CD14-positive monocyte (primary cell): Measurements from ENCODE around the gene PSMD11. TPM values are rescaled to one million over a fixed set of nuclear protein-coding genes. Genes with fewer than 3 reads are reported as not detected.

Source experiments
- DNase-seq, 3 donors: peaks; one replicate each; pipeline ENCODE4 v3.0.0-alpha.2; 2011 to 2022
- H2AFZ ChIP-seq: 2 replicates; pipeline ENCODE4 v1.6.0; 2012; ENCODE audit warnings: mild to moderate bottlenecking, low read depth, low read length, inconsistent platforms; ENCODE audit not compliant: insufficient read depth, poor library complexity, severe bottlenecking
- H3K27ac ChIP-seq, 2 donors: 1 replicate in 1 of 2; 2 replicates in 1 of 2; pipeline ENCODE4 v1.5.1; 2012 to 2013; ENCODE audit warnings: low read length in 2 of 2, control low read depth in 1 of 2, inconsistent platforms in 1 of 2, low read depth in 1 of 2, mild to moderate bottlenecking in 1 of 2
- H3K27me3 ChIP-seq, 2 donors: one replicate each; pipeline versions ENCODE4 v1.6.0 to v1.6.1; 2011 to 2013; ENCODE audit warnings: low read length in 2 of 2; ENCODE audit not compliant: control insufficient read depth in 2 of 2, insufficient read depth in 2 of 2
- H3K36me3 ChIP-seq, 2 donors: replicated peaks in 1 of 2; 1 replicate in 1 of 2; 2 replicates in 1 of 2; pipeline versions ENCODE4 v1.5.1 to v1.6.1; 2012 to 2013; ENCODE audit warnings: low read length in 2 of 2, control low read depth in 1 of 2, inconsistent platforms in 1 of 2, mild to moderate bottlenecking in 1 of 2; ENCODE audit not compliant: insufficient read depth in 2 of 2, control insufficient read depth in 1 of 2
- H3K4me1 ChIP-seq, 2 donors: 1 replicate in 1 of 2; 2 replicates in 1 of 2; pipeline versions ENCODE4 v1.5.1 to v1.6.1; 2012 to 2013; ENCODE audit warnings: low read length in 2 of 2, control low read depth in 1 of 2, inconsistent platforms in 1 of 2, mild to moderate bottlenecking in 1 of 2, moderate library complexity in 1 of 2; ENCODE audit not compliant: insufficient read depth in 2 of 2, control insufficient read depth in 1 of 2
- H3K4me2 ChIP-seq: replicated peaks from 2 replicates; pipeline ENCODE3; 2012; ENCODE audit warnings: low read length, moderate library complexity, mild to moderate bottlenecking; ENCODE audit not compliant: poor library complexity, severe bottlenecking; ENCODE audit errors: extremely low read depth
- H3K4me3 ChIP-seq, 3 experiments: fragments of 200-600 bp in 1 of 3; sonication (generic) in 1 of 3; replicated peaks in 1 of 3; 1 replicate in 2 of 3; 2 replicates in 1 of 3; pipeline ENCODE4 v1.5.1; 2011 to 2013; ENCODE audit warnings: low read length in 3 of 3, mild to moderate bottlenecking in 3 of 3, control low read depth in 2 of 3, low read depth in 2 of 3, inconsistent platforms in 1 of 3, moderate library complexity in 1 of 3
- H3K79me2 ChIP-seq: 2 replicates; pipeline ENCODE4 v1.6.0; 2012; ENCODE audit warnings: mild to moderate bottlenecking, control low read depth, inconsistent platforms, low read length, moderate library complexity; ENCODE audit not compliant: insufficient read depth
- H3K9ac ChIP-seq: 2 replicates; pipeline ENCODE4 v1.6.0; 2017; ENCODE audit warnings: low read length, mild to moderate bottlenecking; ENCODE audit not compliant: insufficient read depth, poor library complexity, severe bottlenecking
- H3K9me3 ChIP-seq, 2 donors: replicated peaks in 1 of 2; 1 replicate in 1 of 2; 2 replicates in 1 of 2; pipeline versions ENCODE4 v1.5.1 to v1.6.1; 2012 to 2013; ENCODE audit warnings: low read length in 2 of 2, control low read depth in 1 of 2; ENCODE audit not compliant: control insufficient read depth in 1 of 2, insufficient read depth in 1 of 2
- H4K20me1 ChIP-seq: 2 replicates; pipeline ENCODE4 v1.6.0; 2012; ENCODE audit warnings: mild to moderate bottlenecking, low read length, control low read depth, moderate library complexity; ENCODE audit not compliant: insufficient read depth
- H3K27ac Mint-ChIP-seq, 7 donors: one replicate each; pipeline ENCODE4 v1.8.0; 2020; ENCODE audit warnings: mild to moderate bottlenecking in 7 of 7, mixed read lengths in 7 of 7, moderate library complexity in 6 of 7, inconsistent platforms in 2 of 7
- H3K27me3 Mint-ChIP-seq, 3 donors: one replicate each; pipeline ENCODE4 v1.8.0; 2021 to 2022; ENCODE audit warnings: low read depth in 3 of 3, mild to moderate bottlenecking in 3 of 3, mixed read lengths in 3 of 3, moderate library complexity in 3 of 3, inconsistent platforms in 1 of 3
- H3K36me3 Mint-ChIP-seq, 2 donors: one replicate each; pipeline ENCODE4 v1.8.0; 2020; ENCODE audit warnings: mixed read lengths in 2 of 2, inconsistent platforms in 1 of 2, mild to moderate bottlenecking in 1 of 2
- H3K4me1 Mint-ChIP-seq: one replicate; pipeline ENCODE4 v1.8.0; 2020; ENCODE audit warnings: mild to moderate bottlenecking, mixed read lengths
- H3K4me3 Mint-ChIP-seq, 2 donors: one replicate each; pipeline ENCODE4 v1.8.0; 2020; ENCODE audit warnings: mild to moderate bottlenecking in 2 of 2, mixed read lengths in 2 of 2, moderate library complexity in 1 of 2
- H3K9me3 Mint-ChIP-seq, 7 donors: one replicate each; pipeline ENCODE4 v1.8.0; 2020 to 2022; ENCODE audit warnings: mixed read lengths in 7 of 7, mild to moderate bottlenecking in 6 of 7, moderate library complexity in 6 of 7, inconsistent platforms in 2 of 7
- CTCF ChIP-seq: fragments of 200-600 bp; IDR thresholded peaks from one replicate; pipeline ENCODE4 v1.8.0; 2022; ENCODE audit warnings: antibody characterized with exemption, mild to moderate bottlenecking
- WGBS: methylation state at CpG from one replicate; pipeline ENCODE4 v1.1.5; 2013; ENCODE audit warnings: missing lambda C conversion rate; ENCODE audit not compliant: insufficient coverage; 5-methylcytosine and 5-hydroxymethylcytosine counted together
- intact Hi-C, 2 donors: fragments of 100-400 bp; cut with micrococcal nuclease; formaldehyde crosslinking; loops; one replicate each; pipeline versions ENCODE4 v1.15.0 to v1.15.1; 2023
- polyA plus RNA-seq, 3 donors: library from polyadenylated mRNA; depleted of rRNA in 1 of 3; unstranded in 2 of 3; stranded (reverse) in 1 of 3; fragments of 300-500 nt in 2 of 3; fragments of >200 nt in 1 of 3; fragmentation: Illumina TruSeq in 2 of 3; gene quantifications; 1 replicate in 2 of 3; 2 replicates in 1 of 3; pipeline ENCODE4 v1.2.3, GENCODE V29; 2012 to 2021

Gene PSMD11
- polyA plus RNA-seq, 3 donors, result 29.9 to 112 (median 91.8) TPM

GRCh38 chr17:32489320-32490100 lies 45.2 kb downstream of the PSMD11 start:
- H3K9ac ChIP-seq, result no peak overlapping the region

GRCh38 chr17:32490101-32490482 lies 45.8 kb downstream of the PSMD11 start:
- H3K79me2 ChIP-seq, result peaks cover 26% of the 10 kb centered on the region
- 98% methylated on average over 8 of the region's 16 CpGs for WGBS
- Mint-ChIP-seq H3K27me3 (peaks cover 0 to 9% (median 6%) of the 10 kb centered on the region in 3 donors), H3K9me3 (peaks cover 0 to 4% (median 0%) of the 10 kb centered on the region in 7 donors), H3K4me1 (peaks cover 78% of the 10 kb centered on the region), H3K27ac (no peak overlapping the region), H3K4me3 (no peak overlapping the region), H3K36me3 (peaks cover 30 to 36% of the 10 kb centered on the region in 2 donors)
- peaks cover 75 to 81% of the 10 kb centered on the region in 2 donors for H3K4me1 ChIP-seq
- intact Hi-C loops, result no loop called here
- H3K36me3 ChIP-seq, result peaks cover 5 to 16% of the 10 kb centered on the region in 2 donors
- no peaks in the 10 kb centered on the region for H3K9me3 ChIP-seq
- H3K27ac ChIP-seq, result no peak overlapping the region
- H3K9ac ChIP-seq, result no peak overlapping the region
- DNase-seq, result no peak
- H3K4me3 ChIP-seq, result peak overlapping the region in 1 of 3 experiments; percentile 78
- peaks cover 0 to 3% of the 10 kb centered on the region in 2 donors for H3K27me3 ChIP-seq
- TF ChIP-seq CTCF, result no peak
- H4K20me1 ChIP-seq, result peaks cover 22% of the 10 kb centered on the region
- peak overlapping the region; percentile 82 for H3K4me2 ChIP-seq
- no peak overlapping the region for H2AFZ ChIP-seq

More at GRCh38 chr17:32489320-32490100, 45.2 kb downstream of the PSMD11 start:
- no peaks in the 10 kb centered on the region for H3K9me3 ChIP-seq
- H3K27ac Mint-ChIP-seq, result peak overlapping the region in 2 of 7 donors; percentile 18 to 30
- peak overlapping the region; percentile 82 for H3K4me2 ChIP-seq
- H3K4me3 ChIP-seq, result peak overlapping the region in 1 of 3 experiments; percentile 78
- H3K79me2 ChIP-seq, result peaks cover 26% of the 10 kb centered on the region
- peaks cover 0 to 4% (median 0%) of the 10 kb centered on the region in 7 donors for H3K9me3 Mint-ChIP-seq
- no peak for TF ChIP-seq CTCF
- no peak overlapping the region for H3K27ac ChIP-seq
- peaks cover 30 to 36% of the 10 kb centered on the region in 2 donors for H3K36me3 Mint-ChIP-seq
- peak overlapping the region; percentile 49 to 90 for H3K4me3 Mint-ChIP-seq
- peaks cover 69 to 75% of the 10 kb centered on the region in 2 donors for H3K4me1 ChIP-seq
- H3K4me1 Mint-ChIP-seq, result peaks cover 72% of the 10 kb centered on the region
- intact Hi-C loops, result loop anchor here in 1 of 2 donors (5.0 kb wide), 1 partner anchor 118 kb away; no protein-coding TSS in a partner anchor
- peaks cover 0 to 3% of the 10 kb centered on the region in 2 donors for H3K27me3 ChIP-seq
- peaks cover 5 to 16% of the 10 kb centered on the region in 2 donors for H3K36me3 ChIP-seq
- DNase-seq, result no peak
- H3K27me3 Mint-ChIP-seq, result peaks cover 0 to 9% (median 6%) of the 10 kb centered on the region in 3 donors
- 75% methylated on average over 6 of the region's 10 CpGs for WGBS
- peaks cover 22% of the 10 kb centered on the region for H4K20me1 ChIP-seq
- H2AFZ ChIP-seq, result no peak overlapping the region
